ENCODE data around the gene TMEM123.

TMEM123 gene

GRCh38 chr11:102472127-102472526 lies 19.6 kb upstream of the TMEM123 start:
- DNase-seq (ENCODE audit: low read depth, low spot score) = no peak

GRCh38 chr11:102471474-102471873 lies 18.9 kb upstream of the TMEM123 start:
- no peak for DNase-seq (ENCODE audit: low read depth, low spot score)

- no peak for DNase-seq (ENCODE audit: low read depth, low spot score)
Observed at GRCh38 chr11:102470251-102470650, 17.7 kb upstream of the TMEM123 start.

- DNase-seq (ENCODE audit: low read depth, low spot score) = no peak
Observed at GRCh38 chr11:102469196-102469821, 16.7 kb upstream of the TMEM123 start.

GRCh38 chr11:102468616-102469195 lies 16.1 kb upstream of the TMEM123 start:
- DNase-seq (ENCODE audit: low read depth, low spot score) = no peak

- no peak for DNase-seq (ENCODE audit: low read depth, low spot score)
Observed at GRCh38 chr11:102467853-102468580, 15.5 kb upstream of the TMEM123 start.

- DNase-seq (ENCODE audit: low read depth, low spot score) = no peak
Observed at GRCh38 chr11:102467080-102467708, 14.6 kb upstream of the TMEM123 start.

GRCh38 chr11:102465696-102466095 lies 13.1 kb upstream of the TMEM123 start:
- DNase-seq (ENCODE audit: low read depth, low spot score) = no peak

- DNase-seq (ENCODE audit: low read depth, low spot score) = no peak
Observed at GRCh38 chr11:102464859-102465500, 12.4 kb upstream of the TMEM123 start.

- DNase-seq (ENCODE audit: low read depth, low spot score) = no peak
Observed at GRCh38 chr11:102464037-102464436, 11.5 kb upstream of the TMEM123 start.

GRCh38 chr11:102462610-102463009 lies 10.0 kb upstream of the TMEM123 start:
- DNase-seq (ENCODE audit: low read depth, low spot score) = no peak

- no peak for DNase-seq (ENCODE audit: low read depth, low spot score)
Observed at GRCh38 chr11:102459393-102459792, 6.8 kb upstream of the TMEM123 start.

GRCh38 chr11:102458548-102458947 lies 6.0 kb upstream of the TMEM123 start:
- DNase-seq (ENCODE audit: low read depth, low spot score) = no peak

- no peak for DNase-seq (ENCODE audit: low read depth, low spot score)
Observed at GRCh38 chr11:102457865-102458264, 5.3 kb upstream of the TMEM123 start.

- no peak for DNase-seq (ENCODE audit: low read depth, low spot score)
Observed at GRCh38 chr11:102457056-102457677, 4.6 kb upstream of the TMEM123 start.

GRCh38 chr11:102456381-102456780 lies 3.8 kb upstream of the TMEM123 start:
- DNase-seq (ENCODE audit: low read depth, low spot score) = no peak

- no peak for DNase-seq (ENCODE audit: low read depth, low spot score)
Observed at GRCh38 chr11:102453921-102454320, 1.4 kb upstream of the TMEM123 start.

- no peak for DNase-seq (ENCODE audit: low read depth, low spot score)
Observed at GRCh38 chr11:102453302-102453695, 734 bp upstream of the TMEM123 start.

- no peak for DNase-seq (ENCODE audit: low read depth, low spot score)
Observed at GRCh38 chr11:102451681-102452460, 694 bp downstream of the TMEM123 start.

GRCh38 chr11:102451041-102451680 lies 1.4 kb downstream of the TMEM123 start:
- no peak for DNase-seq (ENCODE audit: low read depth, low spot score)
